ENCODE results near the gene RAB24. TPM values are rescaled to one million over a fixed set of nuclear protein-coding genes. Genes with fewer than 3 reads are reported as not detected.

Gene RAB24
- total and polyA plus RNA-seq, 7 donors: 14.9 to 38.2 (median 21.1) TPM

GRCh38 chr5:177334155-177334551 lies 30.6 kb upstream of the RAB24 start:
- Histone ChIP-seq H3K27me3 (ENCODE audit: insufficient read depth in 3 of 3, low read length in 2 of 3) (no peaks in the 10 kb centered on the region), H3K4me3 (no peak overlapping the region), H3K27ac (no peak overlapping the region), H3K4me1 (peaks cover 8% of the 10 kb centered on the region), H3K9me3 (no peaks in the 10 kb centered on the region), H3K36me3 (ENCODE audit: insufficient read depth in 1 of 2, low read depth in 1 of 2) (peaks cover 6 to 91% of the 10 kb centered on the region in 2 donors)
- 65 to 73% (median 70%) methylated on average over 15 of the region's 15 CpGs for WGBS, 3 donors
- intact Hi-C loops (cut with DNase I): no loop called here
- no peak for TF ChIP-seq CTCF (IDR thresholded peaks at IDR 0.05)
- ATAC-seq (peak; percentile 28 to 76 (median 60)), DNase-seq (no peak)

- Histone ChIP-seq H3K36me3 (ENCODE audit: insufficient read depth in 1 of 2, low read depth in 1 of 2) (peaks cover 6 to 92% of the 10 kb centered on the region in 2 donors), H3K27ac (no peak overlapping the region), H3K4me1 (peaks cover 8% of the 10 kb centered on the region), H3K9me3 (no peaks in the 10 kb centered on the region), H3K4me3 (no peak overlapping the region), H3K27me3 (ENCODE audit: insufficient read depth in 3 of 3, low read length in 2 of 3) (no peaks in the 10 kb centered on the region)
- no peak for ATAC-seq
- no peak for DNase-seq
- WGBS, 3 donors: 87 to 91% (median 89%) methylated on average over 16 of the region's 16 CpGs
- intact Hi-C loops (cut with DNase I): no loop called here
- TF ChIP-seq CTCF (IDR thresholded peaks at IDR 0.05): no peak
Measured at GRCh38 chr5:177333420-177334154, 30.1 kb upstream of the RAB24 start.

GRCh38 chr5:177332896-177333260 lies 29.4 kb upstream of the RAB24 start:
- H3K9me3 ChIP-seq: no peaks in the 10 kb centered on the region
- ATAC-seq (no peak), DNase-seq (no peak)
- H3K36me3 ChIP-seq (ENCODE audit: insufficient read depth in 1 of 2, low read depth in 1 of 2): peaks cover 6 to 89% of the 10 kb centered on the region in 2 donors
- 84 to 91% (median 86%) methylated on average over 13 of the region's 13 CpGs for WGBS, 3 donors
- H3K4me3 ChIP-seq: no peak overlapping the region
- H3K27me3 ChIP-seq (ENCODE audit: insufficient read depth in 3 of 3, low read length in 2 of 3): no peaks in the 10 kb centered on the region
- peaks cover 8% of the 10 kb centered on the region for H3K4me1 ChIP-seq
- H3K27ac ChIP-seq: no peak overlapping the region
- no peak for TF ChIP-seq CTCF (IDR thresholded peaks at IDR 0.05)
- intact Hi-C loops (cut with DNase I): no loop called here

- peaks cover 8% of the 10 kb centered on the region for H3K4me1 ChIP-seq
- DNase-seq (no peak), ATAC-seq (no peak)
- intact Hi-C loops (cut with DNase I): no loop called here
- no peaks in the 10 kb centered on the region for H3K27me3 ChIP-seq (ENCODE audit: insufficient read depth in 3 of 3, low read length in 2 of 3)
- WGBS, 3 donors: 86 to 91% (median 88%) methylated on average over 34 to 35 of the region's 35 CpGs
- H3K36me3 ChIP-seq (ENCODE audit: insufficient read depth in 1 of 2, low read depth in 1 of 2): peaks cover 6 to 88% of the 10 kb centered on the region in 2 donors
- TF ChIP-seq CTCF (IDR thresholded peaks at IDR 0.05): no peak
- no peak overlapping the region for H3K27ac ChIP-seq
- H3K9me3 ChIP-seq: no peaks in the 10 kb centered on the region
- no peak overlapping the region for H3K4me3 ChIP-seq
Measured at GRCh38 chr5:177332031-177332895, 28.7 kb upstream of the RAB24 start.
